GM13977 (cell line): Measurements from ENCODE around the gene CCDC106.

Experiments
- DNase-seq: peaks from one replicate; pipeline ENCODE4 v3.0.0; 2012; ENCODE audit warnings: low spot score
- in situ Hi-C: fragments of 300-500 bp; cut with MboI; formaldehyde crosslinking; loops from one replicate; pipeline ENCODE4 v1.12.0; 2022; ENCODE audit warnings: low sequenced_read_pairs, low pct_unique_long_range_greater_than_20kb, mixed read lengths, inconsistent platforms; ENCODE audit not compliant: unreplicated experiment
- TF ChIP-seq, protein P1 (sequence below): IDR thresholded peaks from 2 replicates; pipeline ENCODE4 v1.5.1; 2012; ENCODE audit warnings: mild to moderate bottlenecking, control low read depth; ENCODE audit not compliant: insufficient read depth; ENCODE audit errors: extremely low read depth, missing control alignments

CCDC106 gene

DNA sequence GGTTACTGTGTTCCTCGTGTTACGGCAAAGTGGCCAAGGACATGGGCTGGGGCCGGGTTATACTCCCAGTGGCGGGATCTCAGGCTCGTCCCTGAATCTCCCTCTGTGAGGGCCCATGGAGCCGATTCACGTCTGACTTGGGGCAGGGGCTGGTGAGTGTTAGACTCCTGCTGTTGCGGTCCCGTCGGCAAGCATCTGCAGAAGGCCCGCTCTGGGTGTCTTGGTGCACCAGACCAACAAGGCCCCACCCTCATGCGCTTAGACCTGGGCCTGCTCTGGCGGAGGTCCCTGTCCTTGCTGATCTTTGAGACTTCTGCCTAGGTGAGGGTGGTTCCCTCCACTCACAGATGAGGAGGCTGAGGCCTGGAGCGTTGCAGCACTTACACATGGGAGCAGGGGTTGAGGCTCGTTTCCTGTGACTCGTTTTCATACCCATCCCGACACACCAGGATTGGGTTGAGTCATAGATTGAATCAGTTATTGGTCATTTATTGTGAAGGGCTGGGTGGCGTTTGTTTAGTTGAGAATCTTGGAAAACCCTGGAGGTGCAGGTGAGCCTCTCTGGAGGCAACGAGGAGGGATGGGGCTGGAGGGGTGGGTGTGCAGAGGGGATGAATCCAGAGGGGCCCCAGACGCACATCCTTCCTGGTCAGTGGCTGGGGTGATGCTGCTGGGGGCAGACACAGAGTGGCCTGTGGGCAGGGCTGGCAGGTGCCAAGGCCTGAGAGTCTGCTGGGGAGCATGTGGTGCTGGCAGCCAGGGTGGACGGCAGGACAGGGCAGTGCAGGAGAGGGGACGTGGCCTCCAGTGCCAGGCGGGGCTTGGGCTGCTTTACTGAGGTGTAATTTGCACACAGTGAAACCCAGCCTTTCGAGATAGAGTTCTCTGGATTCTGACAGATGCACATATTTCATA lies 31.6 kb downstream of the CCDC106 start:
- no peak for DNase-seq
- in situ Hi-C loops = loop anchor here (25.0 kb wide), 1 partner anchor 633 kb away; the partner anchor contains the start of gene ZSCAN5A
- TF ChIP-seq, protein P1, sequence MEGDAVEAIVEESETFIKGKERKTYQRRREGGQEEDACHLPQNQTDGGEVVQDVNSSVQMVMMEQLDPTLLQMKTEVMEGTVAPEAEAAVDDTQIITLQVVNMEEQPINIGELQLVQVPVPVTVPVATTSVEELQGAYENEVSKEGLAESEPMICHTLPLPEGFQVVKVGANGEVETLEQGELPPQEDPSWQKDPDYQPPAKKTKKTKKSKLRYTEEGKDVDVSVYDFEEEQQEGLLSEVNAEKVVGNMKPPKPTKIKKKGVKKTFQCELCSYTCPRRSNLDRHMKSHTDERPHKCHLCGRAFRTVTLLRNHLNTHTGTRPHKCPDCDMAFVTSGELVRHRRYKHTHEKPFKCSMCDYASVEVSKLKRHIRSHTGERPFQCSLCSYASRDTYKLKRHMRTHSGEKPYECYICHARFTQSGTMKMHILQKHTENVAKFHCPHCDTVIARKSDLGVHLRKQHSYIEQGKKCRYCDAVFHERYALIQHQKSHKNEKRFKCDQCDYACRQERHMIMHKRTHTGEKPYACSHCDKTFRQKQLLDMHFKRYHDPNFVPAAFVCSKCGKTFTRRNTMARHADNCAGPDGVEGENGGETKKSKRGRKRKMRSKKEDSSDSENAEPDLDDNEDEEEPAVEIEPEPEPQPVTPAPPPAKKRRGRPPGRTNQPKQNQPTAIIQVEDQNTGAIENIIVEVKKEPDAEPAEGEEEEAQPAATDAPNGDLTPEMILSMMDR = no peak

DNA sequence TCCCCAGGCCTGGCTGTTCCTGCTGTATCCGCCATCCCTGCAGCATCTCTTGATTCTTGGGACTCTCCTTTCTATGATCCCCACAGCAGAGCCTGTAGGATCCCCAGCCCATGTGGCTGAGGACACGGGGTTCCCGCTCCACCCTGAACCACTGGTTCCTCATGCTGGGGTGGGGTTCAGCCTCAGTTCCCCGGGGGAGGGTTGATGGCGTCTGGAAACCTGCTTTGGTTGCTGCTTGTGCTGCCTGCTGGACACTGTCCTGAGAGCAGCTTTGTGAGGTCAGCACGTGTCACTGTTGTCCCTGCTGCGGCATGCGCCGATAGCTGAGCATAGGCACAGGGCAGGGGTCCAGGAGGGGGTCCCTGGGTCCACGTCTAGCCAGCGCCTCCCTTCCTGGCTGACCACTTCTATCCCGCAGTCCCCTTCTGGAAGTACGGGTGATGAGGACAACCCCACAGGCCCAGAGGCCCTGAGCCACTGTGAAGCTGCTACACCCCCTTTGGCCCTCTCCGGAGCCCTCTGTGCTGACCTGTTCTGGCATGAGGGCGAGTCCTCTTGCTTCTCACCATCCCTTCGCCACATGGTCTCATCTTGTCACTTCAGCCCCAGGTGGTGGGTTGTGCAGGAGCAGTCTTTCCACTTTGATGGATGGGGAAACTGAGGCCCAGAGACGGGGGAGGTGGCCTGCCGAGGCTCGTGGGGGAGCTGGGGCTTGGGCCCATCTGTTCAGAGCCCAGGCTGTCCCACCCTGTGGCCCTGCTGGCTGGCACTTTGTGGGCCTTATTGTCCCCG lies 32.5 kb downstream of the CCDC106 start:
- TF ChIP-seq, protein P1 = no peak
- in situ Hi-C loops = loop anchor here (25.0 kb wide), 1 partner anchor 632 kb away; the partner anchor contains the start of gene ZSCAN5A
- DNase-seq = no peak

DNA sequence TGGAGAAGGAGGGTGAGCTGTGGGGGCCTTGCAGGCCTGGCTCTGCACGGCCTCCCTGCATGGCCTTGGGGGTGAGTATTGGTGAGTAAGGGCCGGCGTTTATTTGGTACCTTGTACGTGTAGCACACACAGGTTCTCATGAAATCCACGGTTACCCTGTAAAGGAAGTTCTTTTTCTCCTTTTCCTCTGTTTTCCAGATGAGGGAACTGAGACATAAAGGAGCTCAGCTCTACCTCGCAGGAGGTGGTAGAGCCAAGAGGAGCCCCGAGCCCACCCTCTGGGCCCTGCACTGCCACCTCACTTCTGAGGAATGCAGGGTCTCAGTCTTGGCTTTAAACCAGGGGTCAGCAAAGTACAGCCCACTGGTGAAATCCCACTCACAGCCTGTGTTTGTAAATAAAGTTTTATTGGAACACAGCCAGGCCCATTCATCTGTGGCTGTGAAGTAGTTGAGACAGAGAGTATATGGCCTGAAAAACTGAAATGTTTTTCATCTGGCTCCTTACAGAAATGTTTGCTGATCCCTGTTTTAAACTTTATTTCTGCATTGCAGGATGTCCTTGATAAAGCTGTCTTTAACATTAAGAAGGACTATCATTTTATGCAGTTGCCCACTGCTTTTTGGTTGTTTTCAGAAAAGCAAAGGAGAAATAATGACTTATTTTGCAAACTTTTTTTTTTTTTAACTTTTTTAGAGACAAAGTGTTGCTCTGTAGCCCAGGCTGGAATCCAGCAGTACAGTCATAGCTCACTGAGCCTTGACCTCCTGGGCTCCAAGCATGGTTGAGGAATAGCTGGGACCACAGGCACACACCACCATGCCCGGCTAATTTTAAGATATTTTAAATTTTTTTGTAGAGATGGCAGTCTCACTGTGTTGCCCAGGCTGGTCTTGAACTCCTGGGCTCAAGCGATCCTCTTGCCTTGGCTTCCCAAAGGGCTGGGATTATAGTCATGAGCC lies 33.4 kb downstream of the CCDC106 start:
- TF ChIP-seq, protein P1 = no peak
- in situ Hi-C loops = loop anchor here (25.0 kb wide), 1 partner anchor 631 kb away; the partner anchor contains the start of gene ZSCAN5A
- no peak for DNase-seq

DNA sequence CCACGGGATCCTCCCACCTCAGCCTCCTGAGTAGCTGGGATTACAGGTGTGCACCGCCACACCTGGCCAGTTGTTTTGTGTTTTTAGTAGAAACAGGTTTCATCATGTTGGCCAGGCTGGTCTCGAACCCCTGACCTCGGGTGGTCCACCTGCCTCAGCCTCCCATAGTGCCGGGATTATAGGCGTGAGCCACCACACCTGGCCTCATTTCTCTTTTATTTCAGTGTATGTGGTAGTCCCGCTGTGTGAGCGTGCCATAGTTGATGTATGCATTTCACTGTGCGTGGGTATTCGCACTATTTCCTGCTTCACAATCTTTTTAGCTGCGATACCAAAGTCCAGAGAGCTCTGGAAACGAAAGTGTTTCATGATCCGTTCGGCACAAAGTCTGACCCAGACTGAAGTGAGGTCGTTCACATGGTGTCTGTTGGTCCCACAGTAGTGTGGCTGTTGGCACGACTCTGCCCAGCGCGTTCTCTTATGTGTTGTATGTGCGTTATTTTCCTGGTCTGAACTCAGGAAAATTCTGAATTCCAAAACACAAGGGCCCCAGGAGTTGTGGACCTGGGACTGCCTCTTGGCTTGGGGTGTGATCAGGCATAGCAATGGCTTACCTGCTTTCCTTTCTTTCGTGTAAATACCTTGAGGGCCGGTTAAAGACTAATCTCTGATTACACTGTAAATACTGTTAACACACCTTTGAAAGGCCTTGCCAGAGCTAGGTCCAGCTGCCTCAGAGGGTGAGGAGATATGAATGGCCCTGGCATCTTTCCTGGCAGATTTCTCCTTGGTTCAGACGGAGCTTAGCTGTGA lies 35.6 kb downstream of the CCDC106 start:
- TF ChIP-seq, protein P1 = no peak
- in situ Hi-C loops = loop anchor here (25.0 kb wide), 1 partner anchor 629 kb away; the partner anchor contains the start of gene ZSCAN5A
- no peak for DNase-seq

DNA sequence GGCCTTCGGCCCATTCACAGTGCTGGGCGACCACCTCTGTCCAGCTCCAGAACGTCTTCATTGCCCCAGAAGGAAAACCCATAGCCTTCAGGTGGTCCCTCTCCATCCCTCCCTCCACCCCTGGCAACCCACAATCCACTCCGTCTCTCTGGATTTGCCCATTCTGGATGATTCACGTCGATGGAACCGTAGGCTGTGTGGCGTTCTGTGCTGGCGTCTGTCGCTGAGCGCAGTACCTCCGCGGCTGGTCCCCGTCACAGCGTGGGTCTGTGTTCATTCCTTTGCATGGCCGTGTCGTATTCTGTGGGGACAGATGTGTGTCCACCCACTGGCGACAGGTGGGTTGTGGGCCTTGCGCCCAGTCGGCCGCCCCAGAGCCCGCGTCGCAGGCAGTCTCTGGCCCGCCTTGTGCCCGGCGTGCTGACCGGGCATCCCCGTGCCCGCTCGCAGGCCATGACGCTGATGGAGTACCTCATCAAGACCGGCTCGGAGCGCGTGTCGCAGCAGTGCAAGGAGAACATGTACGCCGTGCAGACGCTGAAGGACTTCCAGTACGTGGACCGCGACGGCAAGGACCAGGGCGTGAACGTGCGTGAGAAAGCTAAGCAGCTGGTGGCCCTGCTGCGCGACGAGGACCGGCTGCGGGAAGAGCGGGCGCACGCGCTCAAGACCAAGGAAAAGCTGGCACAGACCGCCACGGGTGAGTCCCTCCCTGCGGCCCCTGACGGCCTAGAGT lies 37.1 kb downstream of the CCDC106 start:
- TF ChIP-seq, protein P1 = no peak
- in situ Hi-C loops = loop anchor here (25.0 kb wide), 1 partner anchor 627 kb away; the partner anchor contains the start of gene ZSCAN5A
- DNase-seq = no peak
